ENCODE measurements around the gene ACBD5. TPM values are rescaled to one million over a fixed set of nuclear protein-coding genes. Genes with fewer than 3 reads are reported as not detected.

ACBD5 gene
- polyA plus RNA-seq, 1 experiment, result 15.7 TPM

DNA sequence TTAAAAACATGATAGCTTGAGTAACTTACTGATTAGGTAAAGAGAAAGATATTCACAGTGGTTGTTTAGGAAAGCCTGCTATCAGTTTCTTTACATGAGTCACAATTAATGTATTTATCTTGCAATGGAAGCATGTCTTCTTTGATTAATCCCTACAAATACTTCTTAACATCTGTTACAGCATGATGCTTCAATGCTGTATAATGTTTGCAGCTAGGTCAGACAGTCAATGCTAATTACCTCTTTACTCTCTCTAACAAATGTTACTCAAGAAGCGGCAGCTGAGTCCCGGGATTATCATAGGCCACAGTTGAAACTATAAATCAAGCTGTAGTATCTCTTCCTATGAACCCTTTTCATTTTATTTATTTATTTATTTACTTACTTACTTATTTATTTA lies 33.2 kb downstream of the ACBD5 start:
- no peaks in the 10 kb centered on the region for H3K9me3 ChIP-seq (ENCODE audit: control insufficient read depth, insufficient read depth, low read length)
- H3K27ac ChIP-seq (ENCODE audit: low read depth, low read length), result no peak overlapping the region
- TF ChIP-seq, protein P1, sequence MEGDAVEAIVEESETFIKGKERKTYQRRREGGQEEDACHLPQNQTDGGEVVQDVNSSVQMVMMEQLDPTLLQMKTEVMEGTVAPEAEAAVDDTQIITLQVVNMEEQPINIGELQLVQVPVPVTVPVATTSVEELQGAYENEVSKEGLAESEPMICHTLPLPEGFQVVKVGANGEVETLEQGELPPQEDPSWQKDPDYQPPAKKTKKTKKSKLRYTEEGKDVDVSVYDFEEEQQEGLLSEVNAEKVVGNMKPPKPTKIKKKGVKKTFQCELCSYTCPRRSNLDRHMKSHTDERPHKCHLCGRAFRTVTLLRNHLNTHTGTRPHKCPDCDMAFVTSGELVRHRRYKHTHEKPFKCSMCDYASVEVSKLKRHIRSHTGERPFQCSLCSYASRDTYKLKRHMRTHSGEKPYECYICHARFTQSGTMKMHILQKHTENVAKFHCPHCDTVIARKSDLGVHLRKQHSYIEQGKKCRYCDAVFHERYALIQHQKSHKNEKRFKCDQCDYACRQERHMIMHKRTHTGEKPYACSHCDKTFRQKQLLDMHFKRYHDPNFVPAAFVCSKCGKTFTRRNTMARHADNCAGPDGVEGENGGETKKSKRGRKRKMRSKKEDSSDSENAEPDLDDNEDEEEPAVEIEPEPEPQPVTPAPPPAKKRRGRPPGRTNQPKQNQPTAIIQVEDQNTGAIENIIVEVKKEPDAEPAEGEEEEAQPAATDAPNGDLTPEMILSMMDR (IDR thresholded peaks at IDR 0.05; ENCODE audit: low read depth, low read length), result no peak
- CTCF ChIA-PET, result interaction anchor here (3.0 kb wide), 1 partner anchor 16 kb away, joined by 11 read pairs; no protein-coding TSS in a partner anchor
- no peaks in the 10 kb centered on the region for H3K27me3 ChIP-seq (ENCODE audit: control insufficient read depth, insufficient read depth, low read length)
- POLR2A ChIA-PET, result interaction anchor here (1.6 kb wide), 1 partner anchor 33 kb away, joined by 4 read pairs; the partner anchor contains the start of gene ACBD5
- peak; percentile 15 for DNase-seq (ENCODE audit: low read depth, low spot score)
- H3K4me3 ChIP-seq (ENCODE audit: low read depth, low read length), result no peak overlapping the region

DNA sequence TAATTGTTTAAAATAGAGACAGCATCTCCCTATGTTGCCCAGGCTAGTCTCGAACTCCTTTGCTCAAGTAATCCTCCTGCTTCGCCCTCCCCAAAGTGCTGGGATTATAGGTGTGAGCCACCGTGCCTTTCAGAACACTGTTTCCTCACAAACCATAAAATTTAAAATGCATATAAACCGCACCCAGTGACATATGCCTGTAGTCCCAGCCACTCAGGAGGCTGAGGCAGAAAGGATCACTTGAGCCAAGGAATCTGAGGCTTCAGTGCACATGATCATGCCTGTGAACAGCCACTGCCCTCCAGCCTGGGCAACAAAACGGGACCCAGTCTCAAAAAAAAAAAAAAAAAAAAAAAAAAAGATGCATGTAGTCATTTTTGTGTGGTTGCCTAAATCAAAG lies 36.8 kb downstream of the ACBD5 start:
- ChIA-PET CTCF (no interaction called here), POLR2A (no interaction called here)
- TF ChIP-seq, protein P1 (IDR thresholded peaks at IDR 0.05; ENCODE audit: low read depth, low read length), result no peak
- Histone ChIP-seq H3K4me3 (ENCODE audit: low read depth, low read length) (no peak overlapping the region), H3K9me3 (ENCODE audit: control insufficient read depth, insufficient read depth, low read length) (no peaks in the 10 kb centered on the region), H3K27me3 (ENCODE audit: control insufficient read depth, insufficient read depth, low read length) (no peaks in the 10 kb centered on the region), H3K27ac (ENCODE audit: low read depth, low read length) (no peak overlapping the region)
- no peak for DNase-seq (ENCODE audit: low read depth, low spot score)

DNA sequence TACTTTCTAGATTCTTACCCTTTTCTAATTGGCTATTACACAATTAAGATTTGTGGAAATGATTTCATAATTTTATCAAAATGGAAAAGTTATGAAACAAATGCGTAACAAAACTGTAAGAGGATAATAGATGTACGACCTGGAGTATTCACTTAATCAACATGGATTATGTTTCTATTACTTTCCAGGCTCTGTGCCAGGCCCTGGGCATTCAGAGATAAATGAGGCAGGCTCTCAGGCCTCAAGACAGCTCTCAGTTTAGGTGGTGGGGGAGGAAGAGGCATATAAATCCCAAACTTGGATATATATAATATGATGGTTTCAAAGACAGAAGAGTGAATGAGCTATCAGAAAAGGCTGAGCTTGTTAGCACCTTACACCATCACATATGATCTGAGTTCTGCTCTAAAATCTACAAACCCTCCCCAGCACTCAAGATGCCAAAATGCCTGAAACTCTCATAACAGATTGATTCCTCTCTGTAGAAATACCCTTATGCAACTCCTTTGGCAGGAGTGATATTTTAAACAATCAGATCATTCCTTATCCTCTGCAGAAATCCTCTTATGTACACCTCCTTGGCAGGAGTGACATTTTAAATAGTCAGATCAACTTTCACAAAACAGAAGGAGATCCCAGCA lies 42.5 kb downstream of the ACBD5 start:
- TF ChIP-seq, protein P1 (IDR thresholded peaks at IDR 0.05; ENCODE audit: low read depth, low read length), result no peak
- CTCF ChIA-PET, result no interaction called here
- no peak overlapping the region for H3K4me3 ChIP-seq (ENCODE audit: low read depth, low read length)
- no peaks in the 10 kb centered on the region for H3K9me3 ChIP-seq (ENCODE audit: control insufficient read depth, insufficient read depth, low read length)
- POLR2A ChIA-PET, result no interaction called here
- no peaks in the 10 kb centered on the region for H3K27me3 ChIP-seq (ENCODE audit: control insufficient read depth, insufficient read depth, low read length)
- no peak overlapping the region for H3K27ac ChIP-seq (ENCODE audit: low read depth, low read length)
- no peak for DNase-seq (ENCODE audit: low read depth, low spot score)

DNA sequence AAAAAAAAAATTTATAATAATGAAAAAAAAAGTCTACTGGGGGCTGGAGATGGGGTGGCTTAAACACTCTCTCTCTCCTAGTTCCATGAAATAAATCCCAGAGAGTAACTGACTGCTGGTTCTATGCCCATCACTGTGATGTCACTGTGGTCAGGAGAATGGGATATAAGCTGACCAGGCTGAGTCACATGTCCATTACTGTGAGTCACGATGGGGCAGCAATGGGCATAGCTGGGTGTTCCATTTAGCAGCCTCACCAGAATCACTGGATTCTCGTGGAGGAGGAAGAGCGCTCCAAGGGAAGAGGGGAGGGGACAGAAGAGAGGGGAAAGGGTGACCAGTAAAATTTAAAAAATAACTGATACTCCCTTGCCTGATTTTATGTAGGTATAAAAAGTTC lies 48.3 kb downstream of the ACBD5 start:
- ChIA-PET POLR2A (interaction anchor here (0.6 kb wide), 1 partner anchor 38 kb away, joined by 6 read pairs; no protein-coding TSS in a partner anchor), CTCF (no interaction called here)
- TF ChIP-seq, protein P1 (IDR thresholded peaks at IDR 0.05; ENCODE audit: low read depth, low read length), result no peak
- Histone ChIP-seq H3K27me3 (ENCODE audit: control insufficient read depth, insufficient read depth, low read length) (no peaks in the 10 kb centered on the region), H3K4me3 (ENCODE audit: low read depth, low read length) (no peak overlapping the region), H3K9me3 (ENCODE audit: control insufficient read depth, insufficient read depth, low read length) (no peaks in the 10 kb centered on the region), H3K27ac (ENCODE audit: low read depth, low read length) (peak overlapping the region; percentile 47)
- peak; percentile 63 for DNase-seq (ENCODE audit: low read depth, low spot score)

DNA sequence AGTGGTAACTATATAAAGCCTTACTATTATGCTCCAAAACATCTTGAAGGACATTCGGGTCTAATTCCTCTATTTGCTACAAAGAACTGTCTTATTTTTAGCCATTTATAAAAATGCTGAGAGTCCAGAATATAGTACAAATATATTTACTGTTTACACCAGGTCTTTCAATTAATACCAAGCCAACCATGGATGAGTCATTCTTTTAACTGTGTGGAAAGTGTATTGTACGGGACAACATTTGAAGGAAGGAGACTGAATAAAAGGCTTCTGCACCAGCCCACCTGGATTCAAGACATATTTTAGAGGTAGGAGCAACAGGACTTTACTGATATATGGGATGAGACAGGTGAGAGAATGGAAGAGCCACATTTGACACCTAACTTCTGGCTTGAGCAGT lies 50.1 kb downstream of the ACBD5 start:
- H3K27ac ChIP-seq (ENCODE audit: low read depth, low read length), result no peak overlapping the region
- H3K27me3 ChIP-seq (ENCODE audit: control insufficient read depth, insufficient read depth, low read length), result no peaks in the 10 kb centered on the region
- TF ChIP-seq, protein P1 (IDR thresholded peaks at IDR 0.05; ENCODE audit: low read depth, low read length), result no peak
- no peaks in the 10 kb centered on the region for H3K9me3 ChIP-seq (ENCODE audit: control insufficient read depth, insufficient read depth, low read length)
- DNase-seq (ENCODE audit: low read depth, low spot score), result no peak
- ChIA-PET POLR2A (no interaction called here), CTCF (no interaction called here)
- H3K4me3 ChIP-seq (ENCODE audit: low read depth, low read length), result no peak overlapping the region
